Choroid plexus epithelial cell (primary cell): Measurements from ENCODE around the gene PJVK.

Experiments
- DNase-seq: peaks from one replicate; pipeline ENCODE4 v3.0.0-alpha.2; 2010; ENCODE audit warnings: low read depth
- H3K4me3 ChIP-seq: 2 replicates; pipeline ENCODE4 v1.5.1; 2011; ENCODE audit warnings: low read depth, mild to moderate bottlenecking, control low read depth, low read length, moderate library complexity
- CTCF ChIP-seq: conservative IDR thresholded peaks from 2 replicates; pipeline ENCODE4 v1.5.1; 2011; ENCODE audit warnings: low read depth, mild to moderate bottlenecking, control low read depth, inconsistent platforms, low read length, moderate library complexity

The PJVK gene

GRCh38 chr2:178498137-178498536 lies 47.0 kb downstream of the PJVK start:
- no peak for TF ChIP-seq CTCF
- DNase-seq, result no peak
- no peak overlapping the region for H3K4me3 ChIP-seq

- TF ChIP-seq CTCF, result no peak
- no peak overlapping the region for H3K4me3 ChIP-seq
- DNase-seq, result no peak
These were observed 48.5 kb downstream of the PJVK start for GRCh38 chr2:178499640-178500039.

- no peak for DNase-seq
- H3K4me3 ChIP-seq, result no peak overlapping the region
- TF ChIP-seq CTCF, result no peak
These were observed 51.6 kb downstream of the PJVK start for GRCh38 chr2:178502751-178503150.

- no peak for TF ChIP-seq CTCF
These were observed 54.9 kb downstream of the PJVK start for GRCh38 chr2:178506101-178506500.

GRCh38 chr2:178506524-178506923 lies 55.3 kb downstream of the PJVK start:
- no peak overlapping the region for H3K4me3 ChIP-seq
- TF ChIP-seq CTCF, result no peak
- DNase-seq, result no peak

More at GRCh38 chr2:178506101-178506500, 54.9 kb downstream of the PJVK start:
- no peak for DNase-seq
- no peak overlapping the region for H3K4me3 ChIP-seq

GRCh38 chr2:178506949-178507348 lies 55.8 kb downstream of the PJVK start:
- no peak for DNase-seq
- no peak for TF ChIP-seq CTCF
- H3K4me3 ChIP-seq, result no peak overlapping the region

- TF ChIP-seq CTCF, result no peak
- no peak for DNase-seq
- H3K4me3 ChIP-seq, result no peak overlapping the region
These were observed 57.5 kb downstream of the PJVK start for GRCh38 chr2:178508646-178509045.
